GM23338 (cell line): ENCODE measurements around the gene SRXN1. TPM values are rescaled to one million over a fixed set of nuclear protein-coding genes. Genes with fewer than 3 reads are reported as not detected.
A peak's percentile ranks its signal among the peaks of the same experiment; 100 is the strongest.

Experiments
- ATAC-seq: fragments of 200-7000 bp; cut with Tn5 transposase; 3 replicates; pipeline ENCODE4 v1.9.1; 2020
- DNase-seq: peaks from one replicate; pipeline ENCODE4 v3.0.0-alpha.2; 2015; ENCODE audit warnings: low spot score
- H2AFZ ChIP-seq: fragments of 200-600 bp; sonication (generic); 2 replicates; pipeline ENCODE4 v1.8.0; 2016; ENCODE audit warnings: antibody characterized with exemption, mild to moderate bottlenecking, moderate library complexity
- H3F3A ChIP-seq: fragments of 200-600 bp; sonication (generic); replicated peaks from 2 replicates; pipeline ENCODE4 v1.8.0; 2017; ENCODE audit warnings: antibody characterized with exemption, mixed run types, low read depth
- H3K27ac ChIP-seq: fragments of 200-600 bp; sonication (generic); 2 replicates; pipeline ENCODE4 v1.6.1; 2016; ENCODE audit warnings: low read depth
- H3K27me3 ChIP-seq: fragments of 200-600 bp; sonication (generic); 2 replicates; pipeline ENCODE4 v1.8.0; 2016; ENCODE audit warnings: mild to moderate bottlenecking, mixed run types, moderate library complexity; ENCODE audit not compliant: insufficient read depth
- H3K36me3 ChIP-seq: fragments of 200-600 bp; sonication (generic); 2 replicates; pipeline ENCODE4 v1.8.0; 2016; ENCODE audit warnings: mild to moderate bottlenecking; ENCODE audit not compliant: insufficient read depth
- H3K4me1 ChIP-seq: fragments of 200-600 bp; sonication (generic); 2 replicates; pipeline ENCODE4 v1.8.0; 2016; ENCODE audit warnings: mild to moderate bottlenecking, moderate library complexity; ENCODE audit not compliant: insufficient read depth
- H3K4me2 ChIP-seq: fragments of 200-600 bp; sonication (generic); 2 replicates; pipeline ENCODE4 v1.7.1; 2017; ENCODE audit warnings: mixed run types
- H3K4me3 ChIP-seq: fragments of 200-600 bp; sonication (generic); 2 replicates; pipeline ENCODE4 v1.6.1; 2016; ENCODE audit warnings: mixed run types
- H3K79me2 ChIP-seq: fragments of 200-600 bp; sonication (generic); replicated peaks from 2 replicates; pipeline ENCODE4 v1.8.0; 2017; ENCODE audit warnings: mild to moderate bottlenecking; ENCODE audit not compliant: insufficient read depth
- H3K9me2 ChIP-seq: fragments of 200-600 bp; sonication (generic); 2 replicates; pipeline ENCODE4 v1.8.0; 2017; ENCODE audit not compliant: insufficient read depth
- H4K20me1 ChIP-seq: fragments of 200-600 bp; sonication (generic); replicated peaks from 2 replicates; pipeline ENCODE4 v1.8.0; 2017; ENCODE audit warnings: mild to moderate bottlenecking; ENCODE audit not compliant: insufficient read depth
- H3K27ac Mint-ChIP-seq: 2 replicates; pipeline ENCODE4 v1.8.0; 2020; ENCODE audit warnings: inconsistent platforms, mild to moderate bottlenecking, moderate library complexity, mixed read lengths
- H3K27me3 Mint-ChIP-seq: 3 replicates; pipeline ENCODE4 v1.8.0; 2022; ENCODE audit warnings: low read depth, mild to moderate bottlenecking, moderate library complexity, mixed read lengths, inconsistent platforms; ENCODE audit not compliant: insufficient read depth, poor library complexity
- H3K36me3 Mint-ChIP-seq: 3 replicates; pipeline ENCODE4 v1.8.0; 2021; ENCODE audit warnings: low read depth, mild to moderate bottlenecking, inconsistent platforms, moderate library complexity, mixed read lengths
- H3K4me1 Mint-ChIP-seq: 3 replicates; pipeline ENCODE4 v1.8.0; 2020; ENCODE audit warnings: mild to moderate bottlenecking, inconsistent platforms, mixed read lengths
- H3K4me3 Mint-ChIP-seq: 3 replicates; pipeline ENCODE4 v1.8.0; 2021; ENCODE audit warnings: moderate library complexity, mild to moderate bottlenecking, inconsistent platforms, mixed read lengths
- H3K9me3 Mint-ChIP-seq: 3 replicates; pipeline ENCODE4 v1.8.0; 2020; ENCODE audit warnings: moderate library complexity, mild to moderate bottlenecking, inconsistent platforms, mixed read lengths
- CREB1 ChIP-seq: fragments of 250-450 bp; sonication (Bioruptor Pico); IDR thresholded peaks from 2 replicates; pipeline ENCODE4 v1.5.0; 2020; ENCODE audit warnings: low read depth, mild to moderate bottlenecking, moderate library complexity
- CTCF ChIP-seq, 2 experiments: fragments of 200-600 bp in 1 of 2; sonication (generic) in 1 of 2; conservative IDR thresholded peaks; 2 replicates each; pipeline versions ENCODE4 v1.5.1 to v1.6.1; 2016 to 2017; ENCODE audit warnings: antibody characterized with exemption in 2 of 2, low read depth in 2 of 2, mild to moderate bottlenecking in 2 of 2, moderate library complexity in 1 of 2
- ETS1 ChIP-seq: IDR thresholded peaks from 2 replicates; pipeline ENCODE4 v1.6.1; 2016; ENCODE audit warnings: antibody characterized with exemption
- EZH2 ChIP-seq: fragments of 200-600 bp; sonication (generic); IDR thresholded peaks from one replicate; pipeline ENCODE4 v1.8.0; 2017; ENCODE audit warnings: antibody characterized with exemption, mild to moderate bottlenecking, low read depth; ENCODE audit not compliant: unreplicated experiment
- EZH2phosphoT487 ChIP-seq: fragments of 200-600 bp; sonication (generic); IDR thresholded peaks from one replicate; pipeline ENCODE4 v1.8.1; 2018; ENCODE audit warnings: antibody characterized with exemption; ENCODE audit not compliant: unreplicated experiment
- JUNB ChIP-seq: IDR thresholded peaks from one replicate; pipeline ENCODE4 v1.6.1; 2016; ENCODE audit warnings: antibody characterized with exemption; ENCODE audit not compliant: unreplicated experiment
- NANOG ChIP-seq: IDR thresholded peaks from 2 replicates; pipeline ENCODE4 v1.6.1; 2016; ENCODE audit warnings: antibody characterized with exemption, borderline replicate concordance
- POLR2AphosphoS5 ChIP-seq: IDR thresholded peaks from 2 replicates; pipeline ENCODE4 v1.6.1; 2016; ENCODE audit warnings: antibody characterized with exemption, low read depth
- REST ChIP-seq: IDR thresholded peaks from one replicate; pipeline ENCODE4 v1.6.1; 2018; ENCODE audit warnings: antibody characterized with exemption; ENCODE audit not compliant: unreplicated experiment
- STAT1 ChIP-seq: IDR thresholded peaks from one replicate; pipeline ENCODE4 v1.6.1; 2016; ENCODE audit warnings: antibody characterized with exemption; ENCODE audit not compliant: unreplicated experiment
- ZNF114 ChIP-seq: fragments of 250-450 bp; sonication (Bioruptor Pico); IDR thresholded peaks from 2 replicates; pipeline ENCODE4 v1.5.0; 2020; ENCODE audit warnings: mild to moderate bottlenecking, moderate library complexity
- ZNF331 ChIP-seq: fragments of 250-450 bp; sonication (Bioruptor Pico); IDR thresholded peaks from 2 replicates; pipeline ENCODE4 v1.5.0; 2020; ENCODE audit warnings: low read depth, mild to moderate bottlenecking, moderate library complexity
- polyA plus RNA-seq: library from polyadenylated mRNA; unstranded; fragments of >200 nt; fragmentation: Nextera tagmentation; extraction: Ambion mirVana; gene quantifications from 2 replicates; pipeline ENCODE4 v1.2.1, GENCODE V29; 2016
- total RNA-seq: library from RNA; depleted of rRNA; stranded (reverse); fragments of >200 nt; shearing (Covaris generic); gene quantifications from 2 replicates; pipeline ENCODE4 v1.2.3, GENCODE V29; 2014

Gene SRXN1
- total and polyA plus RNA-seq, 2 experiments from 2014 or later: 8.4 to 26.6 TPM

- H3K4me3 ChIP-seq: no peak overlapping the region
- DNase-seq (no peak), ATAC-seq (no peak)
- no peak overlapping the region for H2AFZ ChIP-seq
- no peaks in the 10 kb centered on the region for H3K79me2 ChIP-seq
- no peaks in the 10 kb centered on the region for H3K27me3 ChIP-seq
- H3K4me2 ChIP-seq: no peak overlapping the region
- peaks cover 33% of the 10 kb centered on the region for H3K4me1 Mint-ChIP-seq
- H3K4me1 ChIP-seq: peaks cover 13% of the 10 kb centered on the region
- H3K36me3 ChIP-seq: no peaks in the 10 kb centered on the region
- H3K27me3 Mint-ChIP-seq: peaks cover 6% of the 10 kb centered on the region
- no peaks in the 10 kb centered on the region for H3F3A ChIP-seq
- no peak overlapping the region for H3K27ac ChIP-seq
- no peaks in the 10 kb centered on the region for H3K9me2 ChIP-seq
- H4K20me1 ChIP-seq: no peaks in the 10 kb centered on the region
- no peak for TF ChIP-seq STAT1
- no peak for TF ChIP-seq JUNB
- no peak for TF ChIP-seq REST
- TF ChIP-seq ZNF331 (CRISPR knock-in tag): no peak
- TF ChIP-seq EZH2phosphoT487: no peak
- no peak for TF ChIP-seq ZNF114 (CRISPR knock-in tag)
- no peak for TF ChIP-seq ETS1
- no peak overlapping the region for H3K4me3 Mint-ChIP-seq
- no peak overlapping the region for H3K27ac Mint-ChIP-seq
- no peaks in the 10 kb centered on the region for H3K36me3 Mint-ChIP-seq
- no peaks in the 10 kb centered on the region for H3K9me3 Mint-ChIP-seq
Observed at GRCh38 chr20:701401-702129, 48.6 kb upstream of the SRXN1 start.

- Histone ChIP-seq H3K79me2 (no peaks in the 10 kb centered on the region), H3K4me1 (peaks cover 13% of the 10 kb centered on the region), H2AFZ (peak overlapping the region; percentile 76), H3K36me3 (no peaks in the 10 kb centered on the region), H3F3A (no peaks in the 10 kb centered on the region), H4K20me1 (no peaks in the 10 kb centered on the region), H3K27me3 (no peaks in the 10 kb centered on the region), H3K9me2 (no peaks in the 10 kb centered on the region), H3K27ac (no peak overlapping the region), H3K4me2 (peak overlapping the region; percentile 60), H3K4me3 (no peak overlapping the region)
- Mint-ChIP-seq H3K4me3 (no peak overlapping the region), H3K9me3 (no peaks in the 10 kb centered on the region), H3K36me3 (no peaks in the 10 kb centered on the region), H3K27me3 (peaks cover 6% of the 10 kb centered on the region), H3K4me1 (peaks cover 29% of the 10 kb centered on the region), H3K27ac (no peak overlapping the region)
- ATAC-seq (peak; percentile 77), DNase-seq (peak; percentile 52)
- TF ChIP-seq REST: no peak
- TF ChIP-seq JUNB: no peak
- TF ChIP-seq ETS1: no peak
- TF ChIP-seq ZNF331 (CRISPR knock-in tag): no peak
- no peak for TF ChIP-seq NANOG
- no peak for TF ChIP-seq EZH2phosphoT487
- no peak for TF ChIP-seq ZNF114 (CRISPR knock-in tag)
- TF ChIP-seq CREB1 (CRISPR knock-in tag): no peak
- no peak for TF ChIP-seq EZH2
- TF ChIP-seq CTCF (conservative IDR thresholded peaks at IDR 0.05; ENCODE audit: low read depth in 2 of 2): no peak
- no peak for TF ChIP-seq POLR2AphosphoS5
Observed at GRCh38 chr20:699811-700338, 46.9 kb upstream of the SRXN1 start.
